ENCODE data around the gene GLS.
"Not testable (repeated sequence)": the region's sequence is repeated elsewhere in the genome, so short reads cannot be mapped to it uniquely, and the experiment has no call there.

Gene GLS

GRCh38 chr2:190882856-190883582 lies 2.4 kb downstream of the GLS start:
- DNase-seq (ENCODE audit: low read depth in 2 of 2), result no peak

- DNase-seq (ENCODE audit: low read depth in 2 of 2), result not testable (repeated sequence)
Measured at GRCh38 chr2:190885844-190886243, 5.2 kb downstream of the GLS start.

- no peak for DNase-seq (ENCODE audit: low read depth in 2 of 2)
Measured at GRCh38 chr2:190887089-190887488, 6.5 kb downstream of the GLS start.

GRCh38 chr2:190888449-190888848 lies 7.8 kb downstream of the GLS start:
- DNase-seq (ENCODE audit: low read depth in 2 of 2), result no peak

- no peak for DNase-seq (ENCODE audit: low read depth in 2 of 2)
Measured at GRCh38 chr2:190889175-190889943, 8.7 kb downstream of the GLS start.

- no peak for DNase-seq (ENCODE audit: low read depth in 2 of 2)
Measured at GRCh38 chr2:190891372-190891771, 10.8 kb downstream of the GLS start.

- no peak for DNase-seq (ENCODE audit: low read depth in 2 of 2)
Measured at GRCh38 chr2:190891889-190892288, 11.3 kb downstream of the GLS start.

GRCh38 chr2:190893157-190893556 lies 12.5 kb downstream of the GLS start:
- DNase-seq (ENCODE audit: low read depth in 2 of 2), result no peak

- no peak for DNase-seq (ENCODE audit: low read depth in 2 of 2)
Measured at GRCh38 chr2:190896477-190896876, 15.9 kb downstream of the GLS start.

- DNase-seq (ENCODE audit: low read depth in 2 of 2), result no peak
Measured at GRCh38 chr2:190903693-190904450, 23.3 kb downstream of the GLS start.

GRCh38 chr2:190904640-190905261 lies 24.1 kb downstream of the GLS start:
- no peak for DNase-seq (ENCODE audit: low read depth in 2 of 2)

- DNase-seq (ENCODE audit: low read depth in 2 of 2), result no peak
Measured at GRCh38 chr2:190908532-190908931, 27.9 kb downstream of the GLS start.

- DNase-seq (ENCODE audit: low read depth in 2 of 2), result no peak
Measured at GRCh38 chr2:190909680-190910079, 29.1 kb downstream of the GLS start.

GRCh38 chr2:190910341-190911136 lies 29.9 kb downstream of the GLS start:
- no peak for DNase-seq (ENCODE audit: low read depth in 2 of 2)

- no peak for DNase-seq (ENCODE audit: low read depth in 2 of 2)
Measured at GRCh38 chr2:190911813-190912212, 31.2 kb downstream of the GLS start.

GRCh38 chr2:190912726-190913125 lies 32.1 kb downstream of the GLS start:
- no peak for DNase-seq (ENCODE audit: low read depth in 2 of 2)

GRCh38 chr2:190913725-190914124 lies 33.1 kb downstream of the GLS start:
- no peak for DNase-seq (ENCODE audit: low read depth in 2 of 2)

GRCh38 chr2:190916829-190917228 lies 36.2 kb downstream of the GLS start:
- no peak for DNase-seq (ENCODE audit: low read depth in 2 of 2)

GRCh38 chr2:190920085-190920484 lies 39.5 kb downstream of the GLS start:
- DNase-seq (ENCODE audit: low read depth in 2 of 2), result no peak

- no peak for DNase-seq (ENCODE audit: low read depth in 2 of 2)
Measured at GRCh38 chr2:190922376-190922775, 41.8 kb downstream of the GLS start.

GRCh38 chr2:190927301-190927700 lies 46.7 kb downstream of the GLS start:
- no peak for DNase-seq (ENCODE audit: low read depth in 2 of 2)
